HG02571 (cell line): ENCODE data around the gene ABHD18.
A peak's percentile ranks its signal among the peaks of the same experiment; 100 is the strongest.
"Not testable (repeated sequence)": the region's sequence is repeated elsewhere in the genome, so short reads cannot be mapped to it uniquely, and the experiment has no call there.

Experiments used
- ATAC-seq: cut with Tn5 transposase; IDR thresholded peaks from one replicate; pipeline ENCODE4 v1.9.1; 2021; ENCODE audit warnings: mild to moderate bottlenecking, moderate library complexity; ENCODE audit not compliant: unreplicated experiment

ABHD18 gene

GRCh38 chr4:128061566-128062536 lies 96.6 kb downstream of the ABHD18 start:
- ATAC-seq = peak; percentile 32

- not testable (repeated sequence) for ATAC-seq
Observed at GRCh38 chr4:128066453-128066820, 101.2 kb downstream of the ABHD18 start.

GRCh38 chr4:128068918-128069317 lies 103.7 kb downstream of the ABHD18 start:
- ATAC-seq = no peak

- ATAC-seq = no peak
Observed at GRCh38 chr4:128076464-128076863, 111.3 kb downstream of the ABHD18 start.
